OCI-LY1 (cell line): ENCODE results near the gene KMT2A.

Experiments used
- EZH2 ChIP-seq: fragments of 200-600 bp; sonication (generic), shearing (Covaris generic); IDR thresholded peaks from 2 replicates; pipeline ENCODE4 v1.8.0; 2017; ENCODE audit warnings: borderline replicate concordance, mixed run types, mild to moderate bottlenecking, antibody characterized with exemption, low read length, moderate library complexity, mixed read lengths
- TF ChIP-seq, protein P1 (sequence below): fragments of 200-600 bp; sonication (generic), shearing (Covaris generic); IDR thresholded peaks from 2 replicates; pipeline ENCODE4 v1.5.1; 2017; ENCODE audit warnings: mild to moderate bottlenecking, antibody characterized with exemption, low read length, moderate library complexity, mixed read lengths

GRCh38 chr11:118533769-118534729 lies 97.8 kb downstream of the KMT2A start:
- TF ChIP-seq, protein P1, sequence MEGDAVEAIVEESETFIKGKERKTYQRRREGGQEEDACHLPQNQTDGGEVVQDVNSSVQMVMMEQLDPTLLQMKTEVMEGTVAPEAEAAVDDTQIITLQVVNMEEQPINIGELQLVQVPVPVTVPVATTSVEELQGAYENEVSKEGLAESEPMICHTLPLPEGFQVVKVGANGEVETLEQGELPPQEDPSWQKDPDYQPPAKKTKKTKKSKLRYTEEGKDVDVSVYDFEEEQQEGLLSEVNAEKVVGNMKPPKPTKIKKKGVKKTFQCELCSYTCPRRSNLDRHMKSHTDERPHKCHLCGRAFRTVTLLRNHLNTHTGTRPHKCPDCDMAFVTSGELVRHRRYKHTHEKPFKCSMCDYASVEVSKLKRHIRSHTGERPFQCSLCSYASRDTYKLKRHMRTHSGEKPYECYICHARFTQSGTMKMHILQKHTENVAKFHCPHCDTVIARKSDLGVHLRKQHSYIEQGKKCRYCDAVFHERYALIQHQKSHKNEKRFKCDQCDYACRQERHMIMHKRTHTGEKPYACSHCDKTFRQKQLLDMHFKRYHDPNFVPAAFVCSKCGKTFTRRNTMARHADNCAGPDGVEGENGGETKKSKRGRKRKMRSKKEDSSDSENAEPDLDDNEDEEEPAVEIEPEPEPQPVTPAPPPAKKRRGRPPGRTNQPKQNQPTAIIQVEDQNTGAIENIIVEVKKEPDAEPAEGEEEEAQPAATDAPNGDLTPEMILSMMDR = no peak
- no peak for TF ChIP-seq EZH2
